IPS-18a (cell line): ENCODE data around the gene FHIT.
"Not testable (repeated sequence)": the region's sequence is repeated elsewhere in the genome, so short reads cannot be mapped to it uniquely, and the experiment has no call there.

Source experiments
- H3K27ac ChIP-seq: one replicate; pipeline ENCODE4 v1.5.1; 2013; ENCODE audit warnings: low read length
- H3K27me3 ChIP-seq: one replicate; pipeline ENCODE4 v1.6.1; 2013; ENCODE audit warnings: mild to moderate bottlenecking, low read length; ENCODE audit not compliant: control insufficient read depth, insufficient read depth
- H3K36me3 ChIP-seq: one replicate; pipeline ENCODE4 v1.6.1; 2013; ENCODE audit warnings: low read depth, low read length; ENCODE audit not compliant: control insufficient read depth
- H3K4me1 ChIP-seq: one replicate; pipeline ENCODE4 v1.6.1; 2013; ENCODE audit warnings: low read depth, low read length; ENCODE audit not compliant: control insufficient read depth
- H3K4me3 ChIP-seq: one replicate; pipeline ENCODE4 v1.5.1; 2013; ENCODE audit warnings: low read length
- H3K9ac ChIP-seq: one replicate; pipeline ENCODE4 v1.6.1; 2013; ENCODE audit warnings: mild to moderate bottlenecking, low read length, moderate library complexity
- H3K9me3 ChIP-seq: one replicate; pipeline ENCODE4 v1.6.1; 2013; ENCODE audit warnings: low read depth, low read length; ENCODE audit not compliant: control insufficient read depth

Gene FHIT

GRCh38 chr3:61015859-61016258 is 235.4 kb downstream of the FHIT start:
- no peaks in the 10 kb centered on the region for H3K27me3 ChIP-seq
- H3K36me3 ChIP-seq = no peaks in the 10 kb centered on the region
- no peaks in the 10 kb centered on the region for H3K4me1 ChIP-seq
- H3K27ac ChIP-seq = no peak overlapping the region
- H3K4me3 ChIP-seq = no peak overlapping the region
- H3K9ac ChIP-seq = no peak overlapping the region
- no peaks in the 10 kb centered on the region for H3K9me3 ChIP-seq

- no peaks in the 10 kb centered on the region for H3K36me3 ChIP-seq
- no peak overlapping the region for H3K27ac ChIP-seq
- H3K4me1 ChIP-seq = no peaks in the 10 kb centered on the region
- H3K9me3 ChIP-seq = no peaks in the 10 kb centered on the region
- no peak overlapping the region for H3K4me3 ChIP-seq
- no peaks in the 10 kb centered on the region for H3K27me3 ChIP-seq
- H3K9ac ChIP-seq = no peak overlapping the region
These were observed 235.8 kb downstream of the FHIT start for GRCh38 chr3:61015408-61015807.

- Histone ChIP-seq H3K4me1 (peaks cover 15% of the 10 kb centered on the region), H3K9me3 (no peaks in the 10 kb centered on the region), H3K27ac (no peak overlapping the region), H3K36me3 (no peaks in the 10 kb centered on the region), H3K27me3 (no peaks in the 10 kb centered on the region), H3K4me3 (no peak overlapping the region), H3K9ac (no peak overlapping the region)
These were observed 242.3 kb downstream of the FHIT start for GRCh38 chr3:61008998-61009380.

GRCh38 chr3:61008153-61008997 is 242.9 kb downstream of the FHIT start:
- Histone ChIP-seq H3K9me3 (no peaks in the 10 kb centered on the region), H3K36me3 (no peaks in the 10 kb centered on the region), H3K4me1 (peaks cover 15% of the 10 kb centered on the region), H3K27ac (no peak overlapping the region), H3K4me3 (no peak overlapping the region), H3K27me3 (no peaks in the 10 kb centered on the region), H3K9ac (no peak overlapping the region)

- Histone ChIP-seq H3K36me3 (no peaks in the 10 kb centered on the region), H3K4me3 (no peak overlapping the region), H3K27ac (no peak overlapping the region), H3K9me3 (no peaks in the 10 kb centered on the region), H3K9ac (no peak overlapping the region), H3K27me3 (no peaks in the 10 kb centered on the region), H3K4me1 (peaks cover 15% of the 10 kb centered on the region)
These were observed 245.7 kb downstream of the FHIT start for GRCh38 chr3:61005591-61005990.

- no peaks in the 10 kb centered on the region for H3K9me3 ChIP-seq
- H3K36me3 ChIP-seq = no peaks in the 10 kb centered on the region
- no peak overlapping the region for H3K9ac ChIP-seq
- H3K4me1 ChIP-seq = no peaks in the 10 kb centered on the region
- H3K27me3 ChIP-seq = no peaks in the 10 kb centered on the region
- H3K4me3 ChIP-seq = no peak overlapping the region
- no peak overlapping the region for H3K27ac ChIP-seq
These were observed 252.4 kb downstream of the FHIT start for GRCh38 chr3:60998858-60999257.

GRCh38 chr3:60992395-60992794 is 258.9 kb downstream of the FHIT start:
- H3K9me3 ChIP-seq = no peaks in the 10 kb centered on the region
- H3K4me3 ChIP-seq = no peak overlapping the region
- no peaks in the 10 kb centered on the region for H3K27me3 ChIP-seq
- no peaks in the 10 kb centered on the region for H3K36me3 ChIP-seq
- H3K4me1 ChIP-seq = no peaks in the 10 kb centered on the region
- H3K9ac ChIP-seq = no peak overlapping the region
- no peak overlapping the region for H3K27ac ChIP-seq

GRCh38 chr3:60990442-60990730 is 260.9 kb downstream of the FHIT start:
- no peaks in the 10 kb centered on the region for H3K4me1 ChIP-seq
- no peaks in the 10 kb centered on the region for H3K9me3 ChIP-seq
- no peaks in the 10 kb centered on the region for H3K27me3 ChIP-seq
- no peak overlapping the region for H3K27ac ChIP-seq
- no peaks in the 10 kb centered on the region for H3K36me3 ChIP-seq
- no peak overlapping the region for H3K9ac ChIP-seq
- no peak overlapping the region for H3K4me3 ChIP-seq

- Histone ChIP-seq H3K36me3 (no peaks in the 10 kb centered on the region), H3K9ac (no peak overlapping the region), H3K27me3 (no peaks in the 10 kb centered on the region), H3K4me3 (no peak overlapping the region), H3K4me1 (no peaks in the 10 kb centered on the region), H3K27ac (no peak overlapping the region), H3K9me3 (no peaks in the 10 kb centered on the region)
These were observed 261.4 kb downstream of the FHIT start for GRCh38 chr3:60989626-60990441.

GRCh38 chr3:60987191-60987590 is 264.1 kb downstream of the FHIT start:
- not testable (repeated sequence) for H3K9me3 ChIP-seq, H3K27me3 ChIP-seq, H3K36me3 ChIP-seq, H3K9ac ChIP-seq, H3K27ac ChIP-seq, H3K4me3 ChIP-seq, H3K4me1 ChIP-seq

GRCh38 chr3:60986552-60986951 is 264.7 kb downstream of the FHIT start:
- Histone ChIP-seq H3K27ac (no peak overlapping the region), H3K36me3 (no peaks in the 10 kb centered on the region), H3K27me3 (no peaks in the 10 kb centered on the region), H3K4me1 (no peaks in the 10 kb centered on the region), H3K9ac (no peak overlapping the region), H3K4me3 (no peak overlapping the region), H3K9me3 (no peaks in the 10 kb centered on the region)

GRCh38 chr3:60983906-60984305 is 267.3 kb downstream of the FHIT start:
- H3K4me3 ChIP-seq = no peak overlapping the region

More at GRCh38 chr3:60983906-60984305, 267.3 kb downstream of the FHIT start:
- no peaks in the 10 kb centered on the region for H3K4me1 ChIP-seq
- H3K27ac ChIP-seq = no peak overlapping the region
- H3K9me3 ChIP-seq = no peaks in the 10 kb centered on the region
- no peaks in the 10 kb centered on the region for H3K36me3 ChIP-seq
- H3K27me3 ChIP-seq = no peaks in the 10 kb centered on the region
- no peak overlapping the region for H3K9ac ChIP-seq
